A549 (cell line): Measurements from ENCODE around the gene GPR108. TPM values are rescaled to one million over a fixed set of nuclear protein-coding genes. Genes with fewer than 3 reads are reported as not detected.

Experiments
- ATAC-seq, 2 experiments: fragments of 200-7000 bp in 1 of 2; fragments of >200 bp in 1 of 2; cut with Nextera tagmentation in 1 of 2; cut with Tn5 transposase in 1 of 2; 3 replicates each; pipeline versions ENCODE4 v1.8.0 to v1.9.1; 2018 to 2020; ENCODE audit warnings: mild to moderate bottlenecking in 1 of 2, moderate library complexity in 1 of 2
- CTCF ChIA-PET: fragments of 300-600 bp; sonication (Branson Sonifier 250); formaldehyde crosslinking; extraction: SDS; loops from one replicate; lab custom pipeline; 2021; ENCODE audit warnings: antibody characterized with exemption, inconsistent platforms; lab: Yijun Ruan, JAX
- POLR2A ChIA-PET: fragments of 350-600 bp; formaldehyde crosslinking; extraction: SDS; loops from one replicate; lab custom pipeline; 2021; ENCODE audit warnings: antibody characterized with exemption, inconsistent platforms; lab: Yijun Ruan, JAX
- DNase-seq, 2 experiments: peaks; one replicate each; pipeline versions ENCODE4 v3.0.0 to v3.0.0-alpha.2; 2011 to 2016; ENCODE audit warnings: low read depth in 1 of 2, low spot score in 1 of 2
- FAIRE-seq: peaks from 2 replicates; lab custom pipeline; 2011; peaks lifted over from hg19 to GRCh38; lab: Jason Lieb, UNC
- H3K27ac ChIP-seq, 2 experiments: fragments of >200 bp; sonication (Bioruptor Twin); formaldehyde crosslinking; 3 replicates each; pipeline ENCODE4 v1.5.1; 2016 to 2017
- H3K4me1 ChIP-seq: fragments of >200 bp; sonication (Bioruptor Twin); formaldehyde crosslinking; 3 replicates; pipeline ENCODE4 v1.6.1; 2016
- H3K4me2 ChIP-seq: fragments of >200 bp; sonication (Bioruptor Twin); formaldehyde crosslinking; 3 replicates; pipeline ENCODE4 v1.6.1; 2016
- H3K4me3 ChIP-seq: fragments of >200 bp; sonication (Bioruptor Twin); formaldehyde crosslinking; 3 replicates; pipeline ENCODE4 v1.5.1; 2016
- H3K9me3 ChIP-seq: fragments of >200 bp; sonication (Bioruptor Twin); formaldehyde crosslinking; 3 replicates; pipeline ENCODE4 v1.6.1; 2016
- BHLHE40 ChIP-seq: IDR thresholded peaks from 2 replicates; pipeline ENCODE4 v1.6.1; 2012; ENCODE audit warnings: low read depth, low read length, inconsistent platforms
- CHD2 ChIP-seq: fragments of 150-350 bp; IDR thresholded peaks from 2 replicates; pipeline ENCODE4 v1.6.1; 2014; ENCODE audit warnings: low read length; ENCODE audit not compliant: partially characterized antibody
- HDAC2 ChIP-seq: fragments of 200-600 bp; sonication (generic); IDR thresholded peaks from 2 replicates; pipeline ENCODE4 v1.6.1; 2016
- JUN ChIP-seq, 2 experiments: fragments of >200 bp; sonication (Bioruptor Twin); formaldehyde crosslinking; IDR thresholded peaks; 2 replicates in 1 of 2; 3 replicates in 1 of 2; pipeline ENCODE4 v1.6.1; 2016 to 2017
- KDM1A ChIP-seq: fragments of 200-600 bp; sonication (generic); IDR thresholded peaks from 2 replicates; pipeline ENCODE4 v1.6.1; 2016; ENCODE audit warnings: low read depth, mild to moderate bottlenecking
- MAFK ChIP-seq: fragments of 450-650 bp; IDR thresholded peaks from 2 replicates; pipeline ENCODE4 v1.6.1; 2014; ENCODE audit not compliant: partially characterized antibody
- NPAS2 ChIP-seq: fragments of 250-450 bp; sonication (Bioruptor Pico); IDR thresholded peaks from 2 replicates; pipeline ENCODE4 v1.8.0; 2022; ENCODE audit warnings: mild to moderate bottlenecking, moderate library complexity, borderline replicate concordance
- PHF8 ChIP-seq: fragments of 200-600 bp; sonication (generic); IDR thresholded peaks from 2 replicates; pipeline ENCODE4 v1.6.1; 2016; ENCODE audit warnings: low read depth, mild to moderate bottlenecking, antibody characterized with exemption, moderate library complexity, borderline replicate concordance
- RAD21 ChIP-seq, 2 experiments: fragments of >200 bp in 1 of 2; sonication (Bioruptor Twin) in 1 of 2; formaldehyde crosslinking in 1 of 2; IDR thresholded peaks in 1 of 2; conservative IDR thresholded peaks in 1 of 2; 2 replicates in 1 of 2; 3 replicates in 1 of 2; pipeline ENCODE4 v1.6.1; 2012 to 2018; ENCODE audit warnings: inconsistent platforms in 1 of 2
- ZFP36 ChIP-seq: fragments of 450-650 bp; IDR thresholded peaks from 2 replicates; pipeline ENCODE4 v1.6.1; 2014; ENCODE audit warnings: borderline replicate concordance; ENCODE audit not compliant: partially characterized antibody
- WGBS: methylation state at CpG from one replicate; pipeline ENCODE4 v1.1.6; 2017; ENCODE audit errors: missing lambda C conversion rate; 5-methylcytosine and 5-hydroxymethylcytosine counted together
- polyA plus RNA-seq, 4 experiments: library from polyadenylated mRNA; depleted of rRNA in 3 of 4; stranded (reverse); fragments of >200 nt; fragmentation: RNase III in 1 of 4; extraction: RNeasy Plus Mini Kit Qiagen cat#74134 plus additional on column Dnase treatment in 1 of 4; gene quantifications; 2 replicates in 3 of 4; 3 replicates in 1 of 4; pipeline ENCODE4 v1.2.3, GENCODE V29; 2011 to 2017
- TF ChIP-seq, protein P1 (sequence below): IDR thresholded peaks from 2 replicates; pipeline ENCODE4 v1.6.1; 2012
- TF ChIP-seq, protein P2 (sequence below): fragments of >200 bp; sonication (Bioruptor Twin); formaldehyde crosslinking; IDR thresholded peaks from 2 replicates; pipeline ENCODE4 v1.6.1; 2016
- TF ChIP-seq, protein P3 (sequence below): fragments of 150-350 bp; IDR thresholded peaks from 2 replicates; pipeline ENCODE4 v1.6.1; 2014; ENCODE audit warnings: low read depth, mild to moderate bottlenecking, low read length

GPR108 gene
- polyA plus RNA-seq, 2 of the 4 experiments (the other 2 are of a cell fraction) = 36.4 to 50.2 TPM

DNA sequence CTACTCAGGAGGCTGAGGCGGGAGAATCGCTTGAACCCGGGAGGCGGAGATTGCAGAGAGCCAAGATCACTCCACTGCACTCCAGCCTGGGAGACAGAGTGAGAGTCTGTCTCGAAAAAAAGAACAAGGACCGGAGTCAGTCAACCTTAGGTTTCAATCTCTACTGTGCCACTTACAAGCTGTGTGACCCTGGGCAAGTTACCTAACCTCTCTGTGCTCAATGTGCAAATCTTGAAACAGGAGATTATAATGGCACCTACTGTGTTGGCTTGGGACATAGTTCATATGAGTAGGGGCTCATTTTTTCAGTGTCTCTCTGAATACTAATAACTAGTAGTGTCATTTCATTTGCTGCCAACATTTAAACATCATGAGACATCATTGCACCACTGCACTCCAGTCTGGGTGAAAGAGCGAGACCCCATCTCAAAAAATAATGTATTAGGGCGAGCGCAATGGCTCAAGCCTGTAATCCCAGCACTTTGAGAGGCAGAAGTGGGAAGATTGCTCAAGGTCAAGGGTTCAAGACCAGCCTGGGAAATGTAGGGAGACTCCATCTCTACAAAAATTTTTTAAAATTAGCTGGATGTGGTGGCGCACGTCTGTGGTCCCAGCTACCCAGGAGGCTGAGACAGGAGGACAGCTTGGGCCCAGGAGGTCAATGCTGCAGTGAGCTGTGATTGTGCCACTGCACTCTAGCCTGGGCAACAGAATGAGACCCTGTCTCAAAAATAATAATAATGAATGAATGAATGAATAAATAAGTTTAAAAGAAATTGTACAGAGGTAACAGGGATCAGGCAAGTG lies 22.4 kb downstream of the GPR108 start:
- H3K4me3 ChIP-seq = no peak overlapping the region
- no peak overlapping the region for H3K27ac ChIP-seq
- CTCF ChIA-PET = interaction anchor here (1.7 to 2.2 kb wide), 3 partner anchors 11 to 34 kb away, joined by 5 to 6 read pairs (median 6); no protein-coding TSS in a partner anchor
- DNase-seq = no peak
- 84% methylated on average over 11 of the region's 11 CpGs for WGBS
- no peak for FAIRE-seq
- no peak overlapping the region for H3K4me2 ChIP-seq
- H3K4me1 ChIP-seq = peaks cover 5% of the 10 kb centered on the region; the same call in 2 of the 3 replicates
- POLR2A ChIA-PET = no interaction called here
- no peaks in the 10 kb centered on the region for H3K9me3 ChIP-seq
- no peak for ATAC-seq
- 0 out of 2 replicates have a peak, but pooled peaks have one; percentile 49 for TF ChIP-seq KDM1A
- TF ChIP-seq CHD2 = no peak
- TF ChIP-seq ZFP36 = peak; percentile 49
- no peak for TF ChIP-seq NPAS2 (CRISPR knock-in tag)

DNA sequence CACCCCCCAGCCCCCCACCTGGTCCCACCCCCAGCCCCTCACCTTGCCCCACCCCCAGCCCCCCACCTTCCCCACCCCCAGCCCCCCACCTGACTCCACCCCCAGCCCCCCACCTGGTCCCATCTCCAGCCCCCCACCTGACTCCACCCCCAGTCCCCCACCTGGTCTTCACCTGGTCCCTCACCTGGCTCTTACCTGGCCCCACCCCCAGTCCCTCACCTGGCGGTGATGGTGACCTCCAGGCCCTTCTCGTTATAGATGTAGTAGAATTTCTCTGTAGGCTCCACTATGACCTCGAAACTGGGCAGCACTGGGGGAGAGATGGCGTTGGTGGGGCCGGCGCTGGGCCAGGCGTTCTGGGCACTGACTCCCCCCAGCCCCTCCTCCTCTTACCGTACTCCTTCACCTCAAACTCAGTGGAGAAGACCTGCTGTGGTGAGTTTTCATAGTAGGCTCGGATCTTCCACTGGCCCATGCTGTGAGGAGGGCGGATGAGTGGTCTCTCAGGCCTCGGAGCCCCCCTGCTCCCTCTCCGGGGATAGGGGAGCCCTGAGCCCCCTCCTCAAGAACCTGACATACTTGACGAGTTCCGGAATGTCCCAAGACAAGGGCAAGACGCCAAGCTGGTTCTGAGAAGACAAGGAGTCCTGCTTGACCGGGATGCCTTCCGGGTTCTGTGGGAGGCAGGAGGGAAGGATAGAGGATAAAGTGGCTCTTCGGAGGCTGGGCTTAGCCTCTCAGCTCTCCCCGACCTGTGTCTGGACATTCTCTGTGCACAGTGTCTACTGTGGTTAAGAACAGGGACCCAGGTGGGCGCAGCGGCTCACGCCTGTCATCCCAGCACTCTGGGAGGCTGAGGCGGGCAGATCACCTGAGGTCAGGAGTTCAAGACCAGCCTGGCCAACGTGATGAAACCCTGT lies 23.3 kb downstream of the GPR108 start:
- no peak overlapping the region for H3K4me3 ChIP-seq
- ChIA-PET CTCF (interaction anchor here (1.7 to 2.2 kb wide), 3 partner anchors 10 to 33 kb away, joined by 5 to 6 read pairs (median 6); no protein-coding TSS in a partner anchor), POLR2A (no interaction called here)
- FAIRE-seq = no peak
- H3K4me1 ChIP-seq = no peaks in the 10 kb centered on the region
- WGBS = 69% methylated on average over 18 of the region's 24 CpGs
- H3K4me2 ChIP-seq = no peak overlapping the region
- H3K27ac ChIP-seq = no peak overlapping the region
- no peak for DNase-seq
- ATAC-seq = no peak
- no peak for TF ChIP-seq PHF8
- TF ChIP-seq HDAC2 = no peak
- TF ChIP-seq, protein P1, sequence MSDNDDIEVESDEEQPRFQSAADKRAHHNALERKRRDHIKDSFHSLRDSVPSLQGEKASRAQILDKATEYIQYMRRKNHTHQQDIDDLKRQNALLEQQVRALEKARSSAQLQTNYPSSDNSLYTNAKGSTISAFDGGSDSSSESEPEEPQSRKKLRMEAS = no peak
- TF ChIP-seq KDM1A = no peak
- no peak for TF ChIP-seq JUN (IDR thresholded peaks at IDR 0.05)
- TF ChIP-seq, protein P2, sequence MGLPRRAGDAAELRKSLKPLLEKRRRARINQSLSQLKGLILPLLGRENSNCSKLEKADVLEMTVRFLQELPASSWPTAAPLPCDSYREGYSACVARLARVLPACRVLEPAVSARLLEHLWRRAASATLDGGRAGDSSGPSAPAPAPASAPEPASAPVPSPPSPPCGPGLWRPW = no peak
- TF ChIP-seq, protein P3, sequence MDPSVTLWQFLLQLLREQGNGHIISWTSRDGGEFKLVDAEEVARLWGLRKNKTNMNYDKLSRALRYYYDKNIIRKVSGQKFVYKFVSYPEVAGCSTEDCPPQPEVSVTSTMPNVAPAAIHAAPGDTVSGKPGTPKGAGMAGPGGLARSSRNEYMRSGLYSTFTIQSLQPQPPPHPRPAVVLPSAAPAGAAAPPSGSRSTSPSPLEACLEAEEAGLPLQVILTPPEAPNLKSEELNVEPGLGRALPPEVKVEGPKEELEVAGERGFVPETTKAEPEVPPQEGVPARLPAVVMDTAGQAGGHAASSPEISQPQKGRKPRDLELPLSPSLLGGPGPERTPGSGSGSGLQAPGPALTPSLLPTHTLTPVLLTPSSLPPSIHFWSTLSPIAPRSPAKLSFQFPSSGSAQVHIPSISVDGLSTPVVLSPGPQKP = no peak
- TF ChIP-seq BHLHE40 = no peak
- no peak for TF ChIP-seq RAD21 (conservative IDR thresholded peaks at IDR 0.05 in 1 of 2, IDR thresholded peaks at IDR 0.05 in 1 of 2)
- TF ChIP-seq ZFP36 = no peak
- H3K9me3 ChIP-seq = no peaks in the 10 kb centered on the region

DNA sequence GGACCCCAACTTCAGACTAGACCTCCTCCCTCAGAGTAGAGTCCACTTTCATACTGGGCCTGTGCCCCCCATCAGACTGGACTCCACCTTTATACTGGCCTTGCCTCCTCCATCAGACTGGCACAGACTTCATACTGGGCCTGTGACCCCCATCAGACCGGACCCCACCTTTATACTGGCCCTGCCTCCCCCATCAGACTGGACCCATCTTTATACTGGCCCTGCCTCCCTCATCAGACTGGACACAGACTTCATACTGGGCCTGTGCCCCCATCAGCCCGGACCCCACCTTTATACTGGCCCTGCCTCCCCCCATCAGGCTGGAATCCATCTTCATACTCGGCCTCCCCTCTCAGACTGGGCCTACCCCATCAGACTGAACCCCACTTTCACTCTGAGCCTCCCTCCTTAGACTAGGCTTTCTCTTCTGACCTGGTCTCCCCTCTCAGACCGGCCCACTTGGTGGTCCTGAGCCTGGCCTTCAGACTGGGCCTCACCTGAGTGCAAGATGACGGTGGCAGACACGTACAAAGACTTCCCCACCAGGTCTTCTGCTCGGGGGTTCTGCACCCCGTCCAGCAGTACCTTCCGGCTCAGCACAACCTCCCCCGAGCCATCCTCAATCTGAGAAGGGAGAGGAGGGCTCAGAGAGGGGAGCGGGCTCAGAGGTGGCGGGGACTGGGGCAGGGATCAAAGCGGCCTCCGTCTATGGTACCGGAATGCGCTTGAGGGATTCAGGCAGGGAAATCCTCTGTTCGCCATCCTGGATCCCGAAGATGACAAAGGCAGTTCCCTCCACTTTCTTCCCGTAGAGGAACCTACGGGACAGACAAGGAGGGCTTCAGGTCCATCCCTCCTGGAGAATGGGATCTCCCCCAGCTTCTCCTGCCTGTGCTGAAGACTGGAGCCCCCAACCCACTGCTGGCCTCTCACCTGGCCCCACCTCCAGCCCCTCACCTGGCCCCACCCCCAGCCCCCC lies 24.4 kb downstream of the GPR108 start:
- ATAC-seq (no peak), DNase-seq (no peak), FAIRE-seq (no peak)
- no peak overlapping the region for H3K4me3 ChIP-seq
- H3K9me3 ChIP-seq = no peaks in the 10 kb centered on the region
- H3K4me2 ChIP-seq = no peak overlapping the region
- H3K27ac ChIP-seq = no peak overlapping the region
- no peaks in the 10 kb centered on the region for H3K4me1 ChIP-seq
- TF ChIP-seq ZFP36 (peak; percentile 2), MAFK (no peak)
- ChIA-PET POLR2A (no interaction called here), CTCF (interaction anchor here (1.7 kb wide), 1 partner anchor 9 kb away, joined by 5 read pairs; no protein-coding TSS in a partner anchor)
- WGBS = 74% methylated on average over 13 of the region's 20 CpGs
